A549 (cell line): Measurements from ENCODE around the gene GFM1.

Source experiments
- CTCF ChIP-seq: fragments of >200 bp; sonication (Bioruptor Twin); formaldehyde crosslinking; IDR thresholded peaks from 3 replicates; pipeline ENCODE4 v1.5.1; 2016
- MAX ChIP-seq: IDR thresholded peaks from 2 replicates; pipeline ENCODE4 v1.6.1; 2012
- PBX3 ChIP-seq: IDR thresholded peaks from 2 replicates; pipeline ENCODE4 v1.6.1; 2012
- POLR2A ChIP-seq: IDR thresholded peaks from 2 replicates; pipeline ENCODE4 v1.6.1; 2012; ENCODE audit warnings: mild to moderate bottlenecking, low read length
- TP53 ChIP-seq: fragments of 250-450 bp; sonication (Bioruptor Pico); IDR thresholded peaks from 2 replicates; pipeline ENCODE4 v1.5.0; 2021; ENCODE audit warnings: mild to moderate bottlenecking, moderate library complexity
- ZFP36 ChIP-seq: fragments of 450-650 bp; IDR thresholded peaks from 2 replicates; pipeline ENCODE4 v1.6.1; 2014; ENCODE audit warnings: borderline replicate concordance; ENCODE audit not compliant: partially characterized antibody

GRCh38 chr3:158700559-158700958, 56.2 kb downstream of the GFM1 start:
- TF ChIP-seq PBX3 (no peak), CTCF (no peak), TP53 (CRISPR knock-in tag) (no peak), POLR2A (no peak), MAX (no peak), ZFP36 (no peak)
